Epithelial cell of proximal tubule (primary cell): Measurements from ENCODE around the gene PDE6G. TPM values are rescaled to one million over a fixed set of nuclear protein-coding genes. Genes with fewer than 3 reads are reported as not detected.
A peak's percentile ranks its signal among the peaks of the same experiment; 100 is the strongest.
"Not testable (repeated sequence)": the region's sequence is repeated elsewhere in the genome, so short reads cannot be mapped to it uniquely, and the experiment has no call there.

Experiments
- DNase-seq: peaks from one replicate; pipeline ENCODE4 v3.0.0-alpha.2; 2011; ENCODE audit warnings: low read depth
- H3K4me3 ChIP-seq: 2 replicates; pipeline ENCODE4 v1.5.1; 2011; ENCODE audit warnings: low read depth, mild to moderate bottlenecking, low read length
- total RNA-seq: library from RNA; depleted of rRNA; stranded (reverse); fragments of >200 nt; gene quantifications from 2 replicates; pipeline ENCODE4 v1.2.3, GENCODE V29; 2015
- TF ChIP-seq, protein P1 (sequence below): conservative IDR thresholded peaks from 2 replicates; pipeline ENCODE4 v1.5.1; 2012; ENCODE audit warnings: low read depth, mild to moderate bottlenecking, low read length

PDE6G gene
- total RNA-seq, 1 donor from 2014 or later = 23.5 TPM

DNA sequence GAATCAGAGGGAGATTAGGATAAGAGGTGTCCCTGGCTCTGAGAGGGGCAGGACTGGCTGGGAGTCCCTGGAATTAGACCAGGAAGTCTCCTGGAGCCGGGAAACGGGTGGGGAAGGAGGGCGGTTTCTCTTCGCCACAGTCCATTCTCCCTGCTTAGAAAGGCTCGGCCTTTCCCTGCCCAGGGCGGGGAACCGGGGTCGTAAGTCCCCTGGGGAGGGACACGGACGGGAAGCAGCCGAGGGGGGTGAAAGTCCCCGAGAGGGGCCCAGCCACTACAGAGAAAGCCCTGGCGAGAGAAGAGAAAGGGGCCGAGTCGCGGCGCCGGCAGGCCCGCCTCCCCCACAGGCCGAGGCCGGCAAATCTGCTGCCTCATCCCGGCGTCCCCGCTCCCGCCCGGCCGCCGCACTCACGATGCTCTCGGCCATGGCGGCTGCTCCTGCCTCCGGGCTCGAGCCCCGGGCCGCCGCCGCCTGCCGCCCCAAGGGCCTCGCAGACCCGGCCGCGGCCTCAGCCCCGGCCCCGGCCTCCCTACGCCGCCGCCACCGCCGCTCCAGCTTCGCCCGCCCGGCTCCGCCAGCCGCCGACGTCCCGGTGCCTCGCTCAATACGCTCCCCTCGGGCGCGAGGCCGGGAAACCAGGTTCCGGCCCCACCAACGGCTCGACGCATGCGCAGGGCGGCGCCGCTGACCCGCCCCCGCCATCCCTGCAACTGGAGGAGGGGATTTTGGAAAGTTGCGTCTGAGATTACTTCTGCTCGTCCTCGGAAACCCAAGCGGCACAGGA lies 19.6 kb downstream of the PDE6G start, which contains the start of the genes NPLOC4 and TSPAN10:
TSS of gene NPLOC4 (minus strand) at position 608 of the 784 bp plus-strand sequence. CDS start at position 426, 182 bp downstream.
TSS of gene TSPAN10 (plus strand) at position 692 of the 784 bp plus-strand sequence. CDS start 5,217 bp downstream, outside the sequence.
- TF ChIP-seq, protein P1, sequence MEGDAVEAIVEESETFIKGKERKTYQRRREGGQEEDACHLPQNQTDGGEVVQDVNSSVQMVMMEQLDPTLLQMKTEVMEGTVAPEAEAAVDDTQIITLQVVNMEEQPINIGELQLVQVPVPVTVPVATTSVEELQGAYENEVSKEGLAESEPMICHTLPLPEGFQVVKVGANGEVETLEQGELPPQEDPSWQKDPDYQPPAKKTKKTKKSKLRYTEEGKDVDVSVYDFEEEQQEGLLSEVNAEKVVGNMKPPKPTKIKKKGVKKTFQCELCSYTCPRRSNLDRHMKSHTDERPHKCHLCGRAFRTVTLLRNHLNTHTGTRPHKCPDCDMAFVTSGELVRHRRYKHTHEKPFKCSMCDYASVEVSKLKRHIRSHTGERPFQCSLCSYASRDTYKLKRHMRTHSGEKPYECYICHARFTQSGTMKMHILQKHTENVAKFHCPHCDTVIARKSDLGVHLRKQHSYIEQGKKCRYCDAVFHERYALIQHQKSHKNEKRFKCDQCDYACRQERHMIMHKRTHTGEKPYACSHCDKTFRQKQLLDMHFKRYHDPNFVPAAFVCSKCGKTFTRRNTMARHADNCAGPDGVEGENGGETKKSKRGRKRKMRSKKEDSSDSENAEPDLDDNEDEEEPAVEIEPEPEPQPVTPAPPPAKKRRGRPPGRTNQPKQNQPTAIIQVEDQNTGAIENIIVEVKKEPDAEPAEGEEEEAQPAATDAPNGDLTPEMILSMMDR = no peak
- peak within 1 kb of the TSS; percentile 72 for H3K4me3 ChIP-seq
- no peak for DNase-seq

DNA sequence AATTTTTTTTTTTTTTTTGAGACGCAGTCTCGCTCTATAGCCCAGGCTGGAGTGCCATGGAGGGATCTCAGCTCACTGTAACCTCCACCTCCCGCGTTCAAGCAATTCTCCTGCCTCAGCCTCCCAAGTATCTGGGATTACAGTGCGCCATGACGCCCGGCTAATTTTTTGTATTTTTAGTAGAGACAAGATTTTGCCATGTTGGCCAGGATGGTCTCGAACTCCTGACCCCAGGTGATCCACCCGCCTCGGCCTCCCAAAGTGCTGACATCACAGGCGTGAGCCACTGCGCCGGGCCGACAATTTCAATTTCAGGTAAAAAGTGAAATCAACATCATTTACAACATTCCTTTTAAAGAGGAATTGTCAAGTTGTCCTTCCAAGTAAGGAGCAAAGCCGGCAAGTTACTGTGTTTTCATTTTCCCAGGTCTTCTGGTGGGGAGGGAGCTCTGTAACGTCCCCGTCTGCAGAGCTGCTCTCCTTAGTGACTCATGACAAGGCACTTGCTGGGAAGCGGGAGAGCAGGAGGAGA lies 20.3 kb downstream of the PDE6G start:
- TF ChIP-seq, protein P1 = peak; percentile 1
- H3K4me3 ChIP-seq = peak overlapping the region; percentile 72
- no peak for DNase-seq

DNA sequence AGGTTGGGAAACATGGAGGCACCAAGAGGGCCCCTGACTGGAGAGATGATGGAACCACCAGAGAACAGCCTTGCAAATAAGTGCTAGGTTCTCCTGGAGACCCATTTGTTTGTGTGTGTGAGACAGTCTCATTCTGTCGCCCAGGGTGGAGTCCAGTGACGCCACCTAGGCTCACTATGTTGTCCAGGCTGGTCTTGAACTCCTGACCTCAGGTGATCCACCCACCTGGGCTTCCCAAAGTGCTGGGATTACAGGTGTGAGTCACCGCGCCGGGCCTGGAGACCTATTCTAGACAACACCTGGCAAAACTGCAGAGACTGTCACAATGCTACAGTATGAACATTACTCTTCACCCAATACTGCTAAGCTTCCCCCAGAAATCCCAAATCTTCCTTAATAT lies 20.9 kb downstream of the PDE6G start:
- DNase-seq = no peak
- peak overlapping the region; percentile 72 for H3K4me3 ChIP-seq
- TF ChIP-seq, protein P1 = no peak

DNA sequence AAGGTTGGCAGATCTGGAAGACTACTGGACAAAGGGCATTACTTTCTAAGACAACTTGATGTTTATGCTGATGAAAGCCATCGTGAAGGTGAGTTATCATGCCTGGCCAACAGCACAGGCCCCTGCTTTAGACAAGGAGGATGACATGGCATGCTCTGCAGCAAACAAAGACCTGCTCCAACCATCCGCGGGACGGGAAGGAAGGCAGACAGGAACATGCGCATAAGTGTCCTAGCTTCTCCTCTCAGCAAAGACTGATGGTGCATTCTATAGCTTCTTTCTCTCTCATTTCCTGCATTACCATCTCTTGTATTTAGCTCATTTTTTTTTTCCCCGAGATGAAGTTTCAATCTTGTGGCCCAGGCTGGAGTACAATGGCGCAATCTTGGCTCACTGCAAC lies 24.9 kb downstream of the PDE6G start:
- DNase-seq = no peak
- TF ChIP-seq, protein P1 = no peak
- no peak overlapping the region for H3K4me3 ChIP-seq

DNA sequence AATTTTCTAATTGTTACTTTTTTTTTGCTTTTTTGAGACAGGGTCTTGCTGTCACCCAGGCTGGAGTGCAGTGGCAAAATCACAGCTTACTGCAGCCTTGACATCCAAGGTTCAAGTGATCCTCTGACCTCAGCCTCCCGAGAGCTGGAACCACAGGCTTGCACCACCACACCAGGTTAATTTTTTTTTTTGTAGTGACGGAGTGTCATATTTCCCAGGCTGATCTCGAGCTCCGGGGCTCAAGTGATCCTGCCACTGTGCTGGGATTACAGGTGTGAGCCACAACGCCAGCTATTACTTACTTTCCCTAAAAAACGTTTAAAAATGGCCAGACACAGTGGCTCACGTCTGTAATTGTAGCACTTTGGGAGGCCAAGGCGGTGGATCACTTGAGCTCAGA lies 26.1 kb downstream of the PDE6G start:
- H3K4me3 ChIP-seq = no peak overlapping the region
- TF ChIP-seq, protein P1 = no peak
- DNase-seq = no peak

DNA sequence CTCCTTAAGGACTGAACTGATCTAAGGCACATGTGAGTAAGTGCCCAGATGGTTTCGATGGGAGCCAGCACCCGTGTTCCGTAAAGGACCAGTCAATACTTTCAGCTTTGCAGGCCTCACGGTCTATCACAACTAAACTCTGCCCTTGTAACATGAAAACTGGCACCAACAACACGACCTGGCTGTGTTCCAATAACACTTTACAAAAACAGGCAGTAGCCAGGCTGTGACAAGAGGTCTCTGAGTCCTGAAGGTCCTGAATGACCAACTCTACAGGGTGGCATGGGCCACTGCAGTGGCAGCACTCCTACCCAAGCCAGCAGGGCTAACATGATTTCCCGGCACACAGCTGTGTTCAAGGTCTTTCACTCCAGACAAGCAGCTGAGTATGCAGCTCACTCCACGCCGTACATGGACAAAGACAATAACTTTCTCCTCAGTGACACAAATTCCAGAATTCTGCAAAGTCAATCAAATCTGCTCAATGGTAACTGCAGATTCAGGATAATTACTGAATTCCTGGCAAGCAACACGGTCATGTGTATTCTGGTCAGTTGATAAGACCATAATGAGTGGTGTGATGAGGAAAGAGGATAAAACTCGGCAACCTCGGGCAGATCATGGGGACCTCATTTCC lies 34.7 kb downstream of the PDE6G start:
- H3K4me3 ChIP-seq = no peak overlapping the region
- TF ChIP-seq, protein P1 = no peak
- no peak for DNase-seq

DNA sequence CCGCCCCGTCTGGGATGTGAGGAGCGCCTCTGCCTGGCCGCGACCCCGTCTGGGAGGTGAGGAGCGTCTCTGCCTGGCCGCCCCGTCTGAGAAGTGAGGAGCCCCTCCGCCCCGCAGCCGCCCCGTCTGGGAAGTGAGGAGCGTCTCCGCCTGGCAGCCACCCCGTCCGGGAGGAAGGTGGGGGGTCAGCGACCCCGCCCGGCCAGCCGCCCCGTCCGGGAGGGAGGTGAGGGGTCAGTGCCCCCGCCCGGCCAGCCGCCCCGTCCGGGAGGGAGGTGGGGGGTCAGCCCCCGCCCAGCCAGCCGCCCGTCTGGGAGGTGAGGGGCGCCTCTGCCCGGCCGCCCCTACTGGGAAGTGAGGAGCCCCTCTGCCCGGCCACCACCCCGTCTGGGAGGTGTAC lies 38.0 kb downstream of the PDE6G start:
- not testable (repeated sequence) for H3K4me3 ChIP-seq, DNase-seq
